ENCODE measurements around the gene TMEM239. TPM values are rescaled to one million over a fixed set of nuclear protein-coding genes. Genes with fewer than 3 reads are reported as not detected.

Gene TMEM239
- total and polyA plus RNA-seq, 2 of the 8 experiments (the other 6 are each of a cell fraction or from before 2014, with no cell fraction given): not detected

DNA sequence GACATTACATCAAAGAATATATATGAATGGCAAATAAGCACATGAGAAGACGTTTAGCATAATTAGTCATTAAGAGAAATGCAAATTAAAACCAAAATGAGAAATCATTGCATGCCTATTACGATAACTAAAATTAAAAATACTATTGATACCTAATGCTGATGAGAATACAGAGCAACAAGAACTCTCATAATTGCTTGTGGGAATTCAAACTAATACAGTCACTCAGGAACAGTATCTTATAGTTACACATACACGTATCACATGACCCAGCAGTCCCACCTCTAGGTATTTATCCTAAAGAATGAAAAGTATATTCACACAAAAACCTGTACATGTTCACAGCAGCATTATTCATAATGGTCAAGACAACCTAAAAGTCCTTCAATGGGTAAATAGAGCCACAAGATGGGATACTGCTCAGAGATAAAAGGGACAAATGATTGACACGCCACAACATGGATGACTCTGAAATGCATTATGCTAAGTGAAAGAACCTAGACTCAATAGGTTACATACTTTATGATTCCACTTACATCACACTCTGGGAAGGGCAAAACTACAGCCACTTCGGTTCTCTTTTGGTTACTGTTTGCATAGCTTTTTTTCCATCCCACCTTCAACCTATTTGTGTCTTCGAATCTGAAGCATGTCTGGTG lies 32.1 kb upstream of the TMEM239 start:
- Histone ChIP-seq H2BK20ac (ENCODE audit: low read length) (no peak overlapping the region), H2AK5ac (ENCODE audit: low read depth, low read length) (no peak overlapping the region), H2BK5ac (ENCODE audit: low read depth, low read length) (no peak overlapping the region), H2AFZ (ENCODE audit: low read length) (no peak overlapping the region), H3K27ac (ENCODE audit: low read depth, low read length) (no peak overlapping the region), H2BK12ac (ENCODE audit: low read depth, low read length) (no peak overlapping the region), H3K9me3 (ENCODE audit: insufficient read depth in 2 of 2, low read depth in 1 of 2, low read length in 1 of 2) (no peaks in the 10 kb centered on the region), H3K14ac (ENCODE audit: insufficient read length) (no peak overlapping the region), H3K9ac (replicated peaks in 1 of 4; ENCODE audit: extremely low read depth in 1 of 4, low read depth in 3 of 4, low read length in 3 of 4) (no peak overlapping the region), H3K79me2 (ENCODE audit: control insufficient read depth in 1 of 2, insufficient read depth in 2 of 2, low read length in 2 of 2) (no peaks in the 10 kb centered on the region), H3K79me1 (ENCODE audit: low read depth, low read length) (no peaks in the 10 kb centered on the region), H4K8ac (ENCODE audit: extremely low read depth, insufficient read depth, low read length) (no peak overlapping the region), H3K4me1 (replicated peaks in 1 of 4; ENCODE audit: control insufficient read depth in 3 of 4, insufficient read depth in 4 of 4, low read length in 3 of 4) (no peaks in the 10 kb centered on the region), H4K91ac (replicated peaks; ENCODE audit: insufficient read length, low read length) (no peak overlapping the region), H4K20me1 (replicated peaks in 1 of 2; ENCODE audit: control insufficient read depth in 1 of 2, insufficient read depth in 2 of 2, low read length in 2 of 2) (no peaks in the 10 kb centered on the region), H2BK15ac (ENCODE audit: low read length) (no peak overlapping the region), H3K23me2 (ENCODE audit: low read depth, low read length) (no peaks in the 10 kb centered on the region; the same call in 1 of the 2 replicates), H3K27me3 (replicated peaks in 1 of 4; ENCODE audit: control insufficient read depth in 3 of 4, extremely low read depth in 1 of 4, insufficient read depth in 3 of 4, low read length in 3 of 4) (no peaks in the 10 kb centered on the region), H2BK120ac (replicated peaks; ENCODE audit: low read depth, low read length) (no peak overlapping the region), H3K4me2 (ENCODE audit: insufficient read depth in 1 of 2, low read depth in 2 of 2, low read length in 2 of 2) (no peak overlapping the region), H3K56ac (replicated peaks; ENCODE audit: insufficient read length, low read depth, low read length) (no peak overlapping the region), H3K36me3 (ENCODE audit: control insufficient read depth in 2 of 4, insufficient read depth in 4 of 4, low read length in 3 of 4) (no peaks in the 10 kb centered on the region), H3K23ac (ENCODE audit: insufficient read length) (no peak overlapping the region), H3K4ac (replicated peaks; ENCODE audit: insufficient read length, low read depth, low read length) (no peak overlapping the region), H4K5ac (ENCODE audit: insufficient read length, low read depth, low read length) (no peak overlapping the region), H3K4me3 (ENCODE audit: extremely low read depth in 1 of 4, insufficient read depth in 2 of 4, low read depth in 3 of 4, low read length in 4 of 4) (no peak overlapping the region), H3K18ac (ENCODE audit: extremely low read depth, low read length) (no peak overlapping the region)
- FAIRE-seq (no peak), DNase-seq (ENCODE audit: low read depth in 1 of 2, low spot score in 2 of 2) (no peak)
- 78% methylated on average over 6 of the region's 6 CpGs; no CpG with 5 or more reads in 1 of the 2 experiments for WGBS, 2 experiments (ENCODE audit: extremely low coverage in 1 of 2, insufficient coverage in 1 of 2, insufficient read length in 1 of 2, insufficient replicate concordance in 2 of 2, low coverage in 1 of 2, low lambda C conversion rate in 2 of 2, missing lambda C conversion rate in 1 of 2)
- ChIA-PET POLR2A (ENCODE audit: partially characterized antibody) (no interaction called here), CTCF (ENCODE audit: partially characterized antibody) (no interaction called here)
- no peak for TF ChIP-seq SUZ12 (IDR thresholded peaks at IDR 0.05; ENCODE audit: low read length)
- TF ChIP-seq HDAC6 (IDR thresholded peaks at IDR 0.05; ENCODE audit: low read depth, low read length): no peak
- no peak for TF ChIP-seq POLR2AphosphoS5 (IDR thresholded peaks at IDR 0.05; ENCODE audit: low read depth, low read length)
- no peak for TF ChIP-seq RNF2 (IDR thresholded peaks at IDR 0.05; ENCODE audit: borderline replicate concordance, low read depth, low read length, missing control alignments, poor library complexity, severe bottlenecking)
- TF ChIP-seq TAF7 (optimal IDR thresholded peaks at IDR 0.05; ENCODE audit: borderline replicate concordance, low read depth, low read length): no peak
- TF ChIP-seq BRCA1 (IDR thresholded peaks at IDR 0.05; ENCODE audit: low read depth, low read length): no peak
- no peak for TF ChIP-seq CBX8 (IDR thresholded peaks at IDR 0.05; ENCODE audit: borderline replicate concordance, low read depth, low read length)
- TF ChIP-seq HDAC2 (IDR thresholded peaks at IDR 0.05; ENCODE audit: borderline replicate concordance in 1 of 2, low read depth in 2 of 2, low read length in 2 of 2): no peak
- no peak for TF ChIP-seq ATF3 (IDR thresholded peaks at IDR 0.05; ENCODE audit: insufficient read depth, low read depth, low read length)
- no peak for TF ChIP-seq MAFK (IDR thresholded peaks at IDR 0.05; ENCODE audit: low read depth, low read length)

All from H1 (cell line).